ENCODE results near the gene CCDC106.

The CCDC106 gene

GRCh38 chr19:55614711-55615542, 33.1 kb upstream of the CCDC106 start:
- DNase-seq (ENCODE audit: low read depth): no peak
- no peak overlapping the region for H3K4me3 ChIP-seq (ENCODE audit: low read depth, low read length)
- TF ChIP-seq, protein P1, sequence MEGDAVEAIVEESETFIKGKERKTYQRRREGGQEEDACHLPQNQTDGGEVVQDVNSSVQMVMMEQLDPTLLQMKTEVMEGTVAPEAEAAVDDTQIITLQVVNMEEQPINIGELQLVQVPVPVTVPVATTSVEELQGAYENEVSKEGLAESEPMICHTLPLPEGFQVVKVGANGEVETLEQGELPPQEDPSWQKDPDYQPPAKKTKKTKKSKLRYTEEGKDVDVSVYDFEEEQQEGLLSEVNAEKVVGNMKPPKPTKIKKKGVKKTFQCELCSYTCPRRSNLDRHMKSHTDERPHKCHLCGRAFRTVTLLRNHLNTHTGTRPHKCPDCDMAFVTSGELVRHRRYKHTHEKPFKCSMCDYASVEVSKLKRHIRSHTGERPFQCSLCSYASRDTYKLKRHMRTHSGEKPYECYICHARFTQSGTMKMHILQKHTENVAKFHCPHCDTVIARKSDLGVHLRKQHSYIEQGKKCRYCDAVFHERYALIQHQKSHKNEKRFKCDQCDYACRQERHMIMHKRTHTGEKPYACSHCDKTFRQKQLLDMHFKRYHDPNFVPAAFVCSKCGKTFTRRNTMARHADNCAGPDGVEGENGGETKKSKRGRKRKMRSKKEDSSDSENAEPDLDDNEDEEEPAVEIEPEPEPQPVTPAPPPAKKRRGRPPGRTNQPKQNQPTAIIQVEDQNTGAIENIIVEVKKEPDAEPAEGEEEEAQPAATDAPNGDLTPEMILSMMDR (IDR thresholded peaks at IDR 0.05; ENCODE audit: low read depth, low read length, missing control alignments): no peak

- no peak overlapping the region for H3K4me3 ChIP-seq (ENCODE audit: low read depth, low read length)
- TF ChIP-seq, protein P1 (IDR thresholded peaks at IDR 0.05; ENCODE audit: low read depth, low read length, missing control alignments): no peak
- no peak for DNase-seq (ENCODE audit: low read depth)
These were observed 32.2 kb upstream of the CCDC106 start for GRCh38 chr19:55615543-55616394.

DNA sequence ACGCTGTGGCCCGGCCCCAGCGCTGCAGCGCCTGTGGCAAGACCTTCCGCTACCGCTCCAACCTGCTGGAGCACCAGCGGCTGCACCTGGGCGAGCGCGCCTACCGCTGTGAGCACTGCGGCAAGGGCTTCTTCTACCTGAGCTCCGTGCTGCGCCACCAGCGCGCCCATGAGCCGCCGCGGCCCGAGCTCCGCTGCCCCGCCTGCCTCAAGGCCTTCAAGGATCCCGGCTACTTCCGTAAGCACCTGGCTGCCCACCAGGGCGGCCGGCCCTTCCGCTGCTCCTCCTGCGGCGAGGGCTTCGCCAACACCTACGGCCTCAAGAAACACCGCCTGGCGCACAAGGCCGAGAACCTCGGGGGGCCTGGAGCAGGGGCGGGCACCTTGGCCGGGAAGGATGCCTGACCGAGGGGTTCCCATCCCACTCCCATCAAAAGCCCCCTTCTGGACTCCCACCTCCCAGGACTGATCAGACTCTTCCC, 31.6 kb upstream of the CCDC106 start:
- no peak for DNase-seq (ENCODE audit: low read depth)
- TF ChIP-seq, protein P1 (IDR thresholded peaks at IDR 0.05; ENCODE audit: low read depth, low read length, missing control alignments): no peak
- H3K4me3 ChIP-seq (ENCODE audit: low read depth, low read length): no peak overlapping the region

DNA sequence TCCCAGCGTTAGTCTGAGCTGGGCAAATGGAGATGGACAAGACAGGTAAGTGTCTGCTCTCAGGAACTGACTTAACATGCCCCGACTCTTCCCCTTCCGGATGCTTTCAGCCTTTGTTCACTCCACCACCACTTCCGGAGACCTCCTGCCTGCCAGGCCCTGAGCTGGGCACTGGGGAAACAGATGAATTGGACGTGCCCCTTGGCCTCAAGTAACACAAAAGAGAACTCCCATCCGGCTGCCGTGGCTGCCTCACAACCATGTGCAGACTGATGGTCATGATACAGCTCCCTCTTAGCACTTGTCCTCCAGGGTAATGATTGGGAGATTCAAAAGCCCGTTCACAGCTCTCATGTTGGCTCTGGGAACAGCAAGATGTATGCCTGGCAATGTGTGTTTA, 30.6 kb upstream of the CCDC106 start:
- TF ChIP-seq, protein P1 (IDR thresholded peaks at IDR 0.05; ENCODE audit: low read depth, low read length, missing control alignments): no peak
- H3K4me3 ChIP-seq (ENCODE audit: low read depth, low read length): no peak overlapping the region
- no peak for DNase-seq (ENCODE audit: low read depth)

- H3K4me3 ChIP-seq (ENCODE audit: low read depth, low read length): no peak overlapping the region
- TF ChIP-seq, protein P1 (IDR thresholded peaks at IDR 0.05; ENCODE audit: low read depth, low read length, missing control alignments): no peak
- DNase-seq (ENCODE audit: low read depth): no peak
These were observed 29.6 kb upstream of the CCDC106 start for GRCh38 chr19:55618426-55618825.

DNA sequence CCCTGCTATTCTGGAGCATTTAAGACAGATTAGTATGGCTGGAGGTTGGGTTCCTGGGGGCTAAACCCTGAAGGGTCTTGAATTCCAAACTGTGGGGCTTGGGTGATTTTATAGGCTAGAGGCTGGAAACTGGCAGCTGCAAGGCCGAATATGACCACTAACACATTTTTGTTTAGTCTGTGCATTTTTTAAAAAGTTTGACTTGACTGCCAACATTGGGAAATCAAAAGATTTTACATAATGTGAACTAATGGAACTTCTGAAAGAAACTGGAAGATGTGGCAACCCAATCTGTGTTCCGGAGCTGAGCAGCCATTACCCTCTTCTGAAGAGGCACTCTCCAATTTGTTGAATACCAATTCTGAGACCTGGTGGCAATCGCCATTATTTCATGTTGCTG, 28.7 kb upstream of the CCDC106 start:
- DNase-seq (ENCODE audit: low read depth): no peak
- no peak overlapping the region for H3K4me3 ChIP-seq (ENCODE audit: low read depth, low read length)
- TF ChIP-seq, protein P1 (IDR thresholded peaks at IDR 0.05; ENCODE audit: low read depth, low read length, missing control alignments): no peak
